Subcutaneous adipose tissue (tissue), 4 donors: ENCODE results near the gene PHACTR4. TPM values are rescaled to one million over a fixed set of nuclear protein-coding genes. Genes with fewer than 3 reads are reported as not detected.

Experiments
- total RNA-seq, 4 donors: library from RNA; depleted of rRNA; stranded (reverse); fragments of >200 nt; gene quantifications; one replicate each; pipeline ENCODE4 v1.1.0, GENCODE V29; 2016
- TF ChIP-seq, protein P1 (sequence below): fragments of 450-650 bp; IDR thresholded peaks from one replicate; pipeline ENCODE4 v1.5.1; 2016; ENCODE audit warnings: low read depth, mild to moderate bottlenecking, control low read depth, antibody characterized with exemption, moderate library complexity

PHACTR4 gene
- total RNA-seq, 4 donors from 2014 or later: 15.4 to 24.9 (median 19.1) TPM

DNA sequence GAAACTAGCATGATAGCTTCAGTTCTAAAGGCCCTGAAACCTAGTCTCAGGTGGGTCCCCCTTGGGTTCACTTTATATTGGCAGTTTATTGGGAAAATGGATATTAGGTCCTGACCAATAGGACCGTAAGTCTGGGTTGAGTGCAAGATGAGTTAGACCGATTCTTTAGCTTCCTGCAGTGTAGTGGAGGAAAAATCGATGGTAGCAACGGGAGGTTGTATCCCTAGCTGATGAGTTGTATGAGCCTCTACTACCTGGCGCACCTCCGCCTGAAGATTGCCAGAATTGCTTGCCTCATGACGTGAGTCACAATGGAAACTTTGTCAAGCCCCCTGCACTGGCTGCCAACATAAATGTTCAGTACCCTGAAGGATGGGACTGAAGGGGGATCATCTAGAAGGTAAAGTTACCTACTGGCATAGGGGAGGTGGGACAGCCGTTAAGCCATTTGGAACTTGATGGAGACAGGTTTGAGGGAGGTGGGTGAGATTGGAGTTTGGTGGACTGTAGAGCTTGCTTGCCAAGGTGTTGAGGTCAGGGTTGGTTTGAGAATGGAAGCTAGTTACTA, 140.2 kb downstream of the PHACTR4 start:
- TF ChIP-seq, protein P1, sequence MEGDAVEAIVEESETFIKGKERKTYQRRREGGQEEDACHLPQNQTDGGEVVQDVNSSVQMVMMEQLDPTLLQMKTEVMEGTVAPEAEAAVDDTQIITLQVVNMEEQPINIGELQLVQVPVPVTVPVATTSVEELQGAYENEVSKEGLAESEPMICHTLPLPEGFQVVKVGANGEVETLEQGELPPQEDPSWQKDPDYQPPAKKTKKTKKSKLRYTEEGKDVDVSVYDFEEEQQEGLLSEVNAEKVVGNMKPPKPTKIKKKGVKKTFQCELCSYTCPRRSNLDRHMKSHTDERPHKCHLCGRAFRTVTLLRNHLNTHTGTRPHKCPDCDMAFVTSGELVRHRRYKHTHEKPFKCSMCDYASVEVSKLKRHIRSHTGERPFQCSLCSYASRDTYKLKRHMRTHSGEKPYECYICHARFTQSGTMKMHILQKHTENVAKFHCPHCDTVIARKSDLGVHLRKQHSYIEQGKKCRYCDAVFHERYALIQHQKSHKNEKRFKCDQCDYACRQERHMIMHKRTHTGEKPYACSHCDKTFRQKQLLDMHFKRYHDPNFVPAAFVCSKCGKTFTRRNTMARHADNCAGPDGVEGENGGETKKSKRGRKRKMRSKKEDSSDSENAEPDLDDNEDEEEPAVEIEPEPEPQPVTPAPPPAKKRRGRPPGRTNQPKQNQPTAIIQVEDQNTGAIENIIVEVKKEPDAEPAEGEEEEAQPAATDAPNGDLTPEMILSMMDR: no peak

DNA sequence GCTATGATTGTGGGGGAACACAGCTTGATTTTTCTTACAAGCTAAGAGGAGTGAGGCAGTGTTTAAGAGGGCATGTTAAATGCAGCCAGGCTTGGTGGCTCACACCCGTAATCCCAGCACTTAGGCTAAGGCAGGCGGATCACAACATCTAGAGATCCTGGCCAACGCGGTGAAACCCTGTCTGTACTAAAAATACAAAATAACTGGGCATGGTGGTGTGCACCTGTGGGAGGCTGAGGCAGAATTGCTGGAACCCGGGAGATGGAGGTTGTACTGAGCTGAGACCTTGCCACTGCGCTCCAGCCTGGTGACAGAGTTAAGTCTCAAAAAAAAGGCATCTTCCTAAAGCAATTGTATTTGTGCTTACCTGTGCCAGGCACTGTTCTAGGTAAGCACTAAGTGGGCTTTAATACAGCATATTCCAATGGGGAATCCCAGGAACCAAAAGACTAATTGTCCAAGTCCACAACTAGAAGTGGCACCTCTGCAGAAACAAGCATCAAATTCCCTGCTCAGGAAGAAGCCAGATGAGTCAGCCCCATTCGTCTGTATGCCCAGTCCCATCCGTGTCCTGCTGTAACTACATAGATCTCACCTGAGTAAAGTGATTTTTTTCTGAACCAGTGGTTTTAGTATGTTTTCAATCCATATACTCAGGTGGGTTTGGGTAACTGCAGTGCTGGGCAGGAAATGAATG, 140.9 kb downstream of the PHACTR4 start:
- TF ChIP-seq, protein P1: no peak

DNA sequence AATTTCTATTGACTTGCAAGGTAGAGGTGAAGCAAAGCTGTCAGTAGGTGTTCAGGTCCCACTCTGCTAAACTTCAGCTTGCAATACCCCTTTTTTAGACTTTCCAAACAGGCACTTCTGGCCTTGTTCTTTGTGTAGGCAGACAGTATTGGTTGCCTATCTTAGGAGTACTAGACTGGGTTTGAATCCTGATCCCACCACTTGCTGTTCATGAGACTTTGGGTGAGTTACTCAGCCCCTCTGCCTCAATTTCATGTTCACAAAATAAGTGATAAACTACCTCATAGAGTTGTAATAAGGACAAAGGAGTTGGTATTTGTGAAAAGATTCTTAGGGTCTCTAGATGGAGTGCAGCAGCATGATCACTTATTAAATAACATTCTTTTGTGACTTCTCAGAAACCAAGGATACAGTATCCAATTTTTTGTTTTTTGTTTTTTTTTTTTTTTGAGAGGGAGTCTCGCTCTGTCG, 141.5 kb downstream of the PHACTR4 start:
- TF ChIP-seq, protein P1: no peak

DNA sequence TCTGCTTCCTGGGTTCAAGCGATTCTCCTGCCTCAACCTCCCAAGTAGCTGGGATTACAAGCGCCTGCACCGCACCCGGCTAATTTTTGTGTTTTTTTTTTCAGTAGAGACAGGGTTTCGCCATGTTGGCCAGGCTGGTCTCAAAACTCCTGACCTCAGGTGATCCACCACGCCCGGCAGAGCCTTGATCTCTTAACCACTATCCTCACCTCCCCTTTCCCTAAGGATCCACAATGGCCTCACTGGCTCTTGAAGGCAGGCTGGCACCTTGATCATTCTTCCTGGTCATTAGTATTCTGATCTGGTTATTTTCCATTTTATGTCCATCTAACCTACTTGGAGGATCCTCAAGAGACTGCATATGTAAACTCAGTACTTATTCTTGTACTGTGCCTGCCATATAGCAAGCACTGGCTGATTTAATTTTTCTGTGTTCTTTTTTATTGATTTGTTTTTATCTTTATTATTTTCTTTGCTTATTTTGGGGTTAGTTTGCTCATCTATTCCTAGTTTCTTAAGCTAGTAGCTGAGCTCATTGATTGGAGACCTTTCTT, 142.6 kb downstream of the PHACTR4 start:
- TF ChIP-seq, protein P1: no peak

DNA sequence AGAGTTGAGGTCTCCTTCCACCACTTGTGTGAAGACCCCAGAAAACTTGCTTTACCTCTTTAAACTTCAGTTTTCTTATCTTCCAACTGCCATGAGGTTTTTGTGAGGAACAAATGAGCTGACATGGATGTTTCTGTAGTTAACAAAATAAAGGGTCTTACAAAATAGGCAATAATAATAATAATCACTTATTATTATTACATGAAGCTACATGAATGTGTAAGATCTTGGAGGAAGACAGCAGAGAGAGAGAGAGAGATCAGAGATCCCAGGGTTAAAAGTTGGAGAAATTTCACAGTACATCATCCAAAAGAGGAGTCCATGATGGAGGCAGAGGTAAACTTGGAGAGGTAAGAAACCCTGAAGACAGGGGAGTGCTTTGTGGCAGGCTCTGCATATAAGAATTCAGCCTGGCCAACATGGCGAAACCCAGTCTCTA, 147.0 kb downstream of the PHACTR4 start:
- TF ChIP-seq, protein P1: no peak

DNA sequence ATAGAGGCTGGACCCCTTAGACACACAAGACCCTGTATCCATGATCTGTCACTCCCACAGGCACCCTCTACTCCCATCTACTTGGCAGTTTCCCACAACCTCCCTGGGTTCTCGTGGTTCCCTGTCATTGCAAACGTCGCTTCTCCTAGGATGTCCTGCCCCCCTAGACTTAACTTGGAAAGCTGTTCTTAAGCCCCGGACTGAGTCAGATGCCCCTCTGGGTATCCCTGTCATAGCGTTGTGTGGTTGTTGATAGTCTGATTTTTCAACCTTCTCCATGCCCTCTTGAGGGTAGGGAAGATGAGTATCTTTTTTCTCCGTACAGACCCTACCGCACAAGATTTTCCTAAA, 148.1 kb downstream of the PHACTR4 start:
- TF ChIP-seq, protein P1: no peak

DNA sequence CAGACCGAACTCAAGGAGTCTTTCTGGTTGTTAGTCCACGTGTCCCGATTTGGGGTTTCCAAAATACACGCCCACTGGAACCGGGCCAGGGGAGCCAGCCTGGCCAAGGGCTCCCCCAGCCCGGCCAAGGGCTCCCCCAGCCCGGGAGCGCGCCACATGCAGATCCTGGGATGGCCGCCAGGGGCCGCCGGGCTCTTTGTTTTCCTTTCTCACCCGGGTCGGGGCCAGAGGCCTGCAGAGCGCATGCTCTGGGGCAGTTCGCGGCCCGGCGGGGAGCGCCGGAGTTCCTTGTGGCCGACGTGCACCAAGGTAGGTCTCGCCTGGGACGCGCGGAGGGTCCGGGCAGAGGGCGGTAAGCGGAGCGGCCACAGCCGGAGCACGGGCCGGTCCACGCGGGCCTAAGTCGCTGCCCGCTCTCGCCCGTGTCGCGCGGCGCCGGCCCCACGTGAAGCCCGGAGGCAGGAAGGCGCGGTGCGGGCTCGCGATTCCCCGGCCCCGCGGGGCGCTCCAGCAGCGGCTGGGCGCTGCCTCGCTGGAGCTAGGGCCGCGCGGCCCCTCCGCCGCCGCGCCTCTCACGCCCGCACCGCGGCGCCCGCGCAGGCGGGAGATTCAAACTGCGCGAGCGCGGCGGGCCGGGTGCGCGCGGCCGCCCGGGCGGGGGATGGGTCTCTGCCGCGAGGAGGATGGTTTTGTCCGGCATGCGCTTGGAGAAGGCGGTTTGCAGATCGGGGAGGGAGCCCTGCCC, 148.6 kb downstream of the PHACTR4 start:
- TF ChIP-seq, protein P1: no peak
